HAP-1 (cell line): ENCODE measurements around the gene OR13G1.
"Not testable (repeated sequence)": the region's sequence is repeated elsewhere in the genome, so short reads cannot be mapped to it uniquely, and the experiment has no call there.

Experiments used
- DNase-seq, 2 experiments: peaks; one replicate each; pipeline ENCODE4 v3.0.0-alpha.2; 2016 to 2020; ENCODE audit warnings: low spot score in 2 of 2
- H3K27me3 ChIP-seq: fragments of 250-450 bp; sonication (Bioruptor Pico); 2 replicates; pipeline ENCODE4 v1.5.1; 2020; ENCODE audit warnings: low read depth, mild to moderate bottlenecking, moderate library complexity
- H3K36me3 ChIP-seq: fragments of 250-450 bp; sonication (Bioruptor Pico); replicated peaks from 2 replicates; pipeline ENCODE4 v1.5.1; 2020; ENCODE audit warnings: mild to moderate bottlenecking
- H3K4me1 ChIP-seq: fragments of 250-450 bp; sonication (Bioruptor Pico); 2 replicates; pipeline ENCODE4 v1.5.1; 2020; ENCODE audit warnings: mild to moderate bottlenecking
- H3K4me3 ChIP-seq: fragments of 250-450 bp; sonication (Bioruptor Pico); 2 replicates; pipeline ENCODE4 v1.5.1; 2020; ENCODE audit warnings: mild to moderate bottlenecking, moderate library complexity
- H3K9me3 ChIP-seq: fragments of 250-450 bp; sonication (Bioruptor Pico); 2 replicates; pipeline ENCODE4 v1.5.1; 2020; ENCODE audit warnings: mild to moderate bottlenecking, moderate library complexity
- in situ Hi-C: fragments of 300-500 bp; cut with MboI; formaldehyde crosslinking; loops from 3 replicates; pipeline ENCODE4 v1.14.3; 2020; ENCODE audit warnings: low sequenced_read_pairs, inconsistent platforms, mixed read lengths

Gene OR13G1

GRCh38 chr1:247679639-247680038 lies at the start of gene OR13G1:
Gene OR13G1, minus strand, starts transcription at chr1:247679739. Its CDS starts 6,698 bp downstream, at chr1:247673041.
- in situ Hi-C loops: no loop called here
- no peaks in the 10 kb centered on the region for H3K9me3 ChIP-seq
- no peak for DNase-seq
- no peaks in the 10 kb centered on the region for H3K27me3 ChIP-seq
- H3K4me1 ChIP-seq: no peaks in the 10 kb centered on the region
- no peaks in the 10 kb centered on the region; the same call in 1 of the 2 replicates for H3K36me3 ChIP-seq
- no peak within 1 kb of the TSS for H3K4me3 ChIP-seq

- no peak for DNase-seq
- H3K9me3 ChIP-seq: no peaks in the 10 kb centered on the region
- no peaks in the 10 kb centered on the region for H3K36me3 ChIP-seq
- H3K27me3 ChIP-seq: no peaks in the 10 kb centered on the region
- no peaks in the 10 kb centered on the region for H3K4me1 ChIP-seq
- no peak overlapping the region for H3K4me3 ChIP-seq
- in situ Hi-C loops: no loop called here
These were observed 41.7 kb upstream of the OR13G1 start for GRCh38 chr1:247721222-247721621.

GRCh38 chr1:247716546-247716945 lies 37.0 kb upstream of the OR13G1 start, which contains the start of gene OR6F1:
Gene OR6F1, minus strand, starts transcription at chr1:247716646. Its CDS starts 3,891 bp downstream, at chr1:247712755.
- no peaks in the 10 kb centered on the region for H3K9me3 ChIP-seq
- DNase-seq: no peak

GRCh38 chr1:247713753-247714152 lies 34.2 kb upstream of the OR13G1 start:
- no peaks in the 10 kb centered on the region for H3K4me1 ChIP-seq
- no peak overlapping the region for H3K4me3 ChIP-seq
- H3K9me3 ChIP-seq: no peaks in the 10 kb centered on the region
- no peak for DNase-seq
- no peaks in the 10 kb centered on the region for H3K36me3 ChIP-seq
- no peaks in the 10 kb centered on the region for H3K27me3 ChIP-seq
- in situ Hi-C loops: no loop called here

More at GRCh38 chr1:247716546-247716945, 37.0 kb upstream of the OR13G1 start, which contains the start of gene OR6F1:
- H3K4me3 ChIP-seq: no peak within 1 kb of the TSS
- in situ Hi-C loops: no loop called here
- no peaks in the 10 kb centered on the region for H3K27me3 ChIP-seq
- no peaks in the 10 kb centered on the region for H3K4me1 ChIP-seq
- no peaks in the 10 kb centered on the region for H3K36me3 ChIP-seq

GRCh38 chr1:247710681-247711080 lies 31.1 kb upstream of the OR13G1 start:
- H3K9me3 ChIP-seq, H3K36me3 ChIP-seq, DNase-seq, H3K4me1 ChIP-seq, in situ Hi-C loops, H3K27me3 ChIP-seq, H3K4me3 ChIP-seq: not testable (repeated sequence)

- Histone ChIP-seq H3K36me3 (no peaks in the 10 kb centered on the region), H3K9me3 (no peaks in the 10 kb centered on the region), H3K4me1 (no peaks in the 10 kb centered on the region), H3K27me3 (no peaks in the 10 kb centered on the region), H3K4me3 (no peak overlapping the region)
- DNase-seq: no peak
- in situ Hi-C loops: no loop called here
These were observed 21.8 kb upstream of the OR13G1 start for GRCh38 chr1:247701338-247701737.

GRCh38 chr1:247681288-247681897 lies 1.9 kb upstream of the OR13G1 start:
- Histone ChIP-seq H3K4me1 (no peaks in the 10 kb centered on the region), H3K4me3 (no peak overlapping the region), H3K9me3 (no peaks in the 10 kb centered on the region), H3K36me3 (no peaks in the 10 kb centered on the region; the same call in 1 of the 2 replicates), H3K27me3 (no peaks in the 10 kb centered on the region)
- in situ Hi-C loops: no loop called here
- DNase-seq: peak; percentile 42 to 74

GRCh38 chr1:247680171-247680570 lies 632 bp upstream of the OR13G1 start:
- no peaks in the 10 kb centered on the region for H3K9me3 ChIP-seq
- no peak for DNase-seq
- in situ Hi-C loops: no loop called here
- H3K4me3 ChIP-seq: no peak overlapping the region
- H3K36me3 ChIP-seq: no peaks in the 10 kb centered on the region; the same call in 1 of the 2 replicates
- H3K4me1 ChIP-seq: no peaks in the 10 kb centered on the region
- H3K27me3 ChIP-seq: no peaks in the 10 kb centered on the region

- H3K27me3 ChIP-seq: no peaks in the 10 kb centered on the region
- DNase-seq: no peak
- no peak overlapping the region for H3K4me3 ChIP-seq
- H3K4me1 ChIP-seq: no peaks in the 10 kb centered on the region
- no peaks in the 10 kb centered on the region for H3K36me3 ChIP-seq
- in situ Hi-C loops: no loop called here
- H3K9me3 ChIP-seq: no peaks in the 10 kb centered on the region
These were observed 10.3 kb downstream of the OR13G1 start for GRCh38 chr1:247669225-247669624.

- in situ Hi-C loops: no loop called here
These were observed 23.2 kb downstream of the OR13G1 start for GRCh38 chr1:247656221-247656875.

GRCh38 chr1:247653040-247653439 lies 26.5 kb downstream of the OR13G1 start:
- Histone ChIP-seq H3K9me3 (no peaks in the 10 kb centered on the region), H3K4me3 (no peak overlapping the region)

More at GRCh38 chr1:247656221-247656875, 23.2 kb downstream of the OR13G1 start:
- Histone ChIP-seq H3K27me3 (no peaks in the 10 kb centered on the region), H3K4me1 (no peaks in the 10 kb centered on the region), H3K9me3 (no peaks in the 10 kb centered on the region), H3K36me3 (no peaks in the 10 kb centered on the region), H3K4me3 (no peak overlapping the region)
- no peak for DNase-seq

GRCh38 chr1:247647864-247648263 lies 31.7 kb downstream of the OR13G1 start:
- no peaks in the 10 kb centered on the region for H3K9me3 ChIP-seq
- H3K27me3 ChIP-seq: no peaks in the 10 kb centered on the region
- peak in 1 of 2 experiments; percentile 35 for DNase-seq
- no peak overlapping the region for H3K4me3 ChIP-seq
- H3K4me1 ChIP-seq: no peaks in the 10 kb centered on the region
- H3K36me3 ChIP-seq: no peaks in the 10 kb centered on the region
- in situ Hi-C loops: no loop called here

More at GRCh38 chr1:247653040-247653439, 26.5 kb downstream of the OR13G1 start:
- no peak for DNase-seq
- in situ Hi-C loops: no loop called here
- Histone ChIP-seq H3K36me3 (no peaks in the 10 kb centered on the region), H3K27me3 (no peaks in the 10 kb centered on the region), H3K4me1 (no peaks in the 10 kb centered on the region)

- H3K4me3 ChIP-seq: no peak overlapping the region
- no peaks in the 10 kb centered on the region for H3K4me1 ChIP-seq
- no peak for DNase-seq
- H3K36me3 ChIP-seq: no peaks in the 10 kb centered on the region
- in situ Hi-C loops: no loop called here
- no peaks in the 10 kb centered on the region for H3K27me3 ChIP-seq
- no peaks in the 10 kb centered on the region for H3K9me3 ChIP-seq
These were observed 32.7 kb downstream of the OR13G1 start for GRCh38 chr1:247646867-247647266.

GRCh38 chr1:247642742-247643141 lies 36.8 kb downstream of the OR13G1 start:
- Histone ChIP-seq H3K27me3 (no peaks in the 10 kb centered on the region), H3K9me3 (no peaks in the 10 kb centered on the region), H3K36me3 (no peaks in the 10 kb centered on the region), H3K4me3 (no peak overlapping the region), H3K4me1 (no peaks in the 10 kb centered on the region)
- no peak for DNase-seq
- in situ Hi-C loops: no loop called here
